Measurements from ENCODE around the gene AOPEP. TPM values are rescaled to one million over a fixed set of nuclear protein-coding genes. Genes with fewer than 3 reads are reported as not detected.

Gene AOPEP
- polyA plus RNA-seq, 1 donor from 2014 or later, result 10.0 TPM

GRCh38 chr9:94783928-94784327, 57.4 kb downstream of the AOPEP start:
- H3K9me3 ChIP-seq (ENCODE audit: low read length), result no peaks in the 10 kb centered on the region
- H2AFZ ChIP-seq (ENCODE audit: low read depth, low read length), result no peak overlapping the region
- TF ChIP-seq CTCF (IDR thresholded peaks at IDR 0.05; ENCODE audit: poor library complexity, severe bottlenecking) (no peak), POLR2AphosphoS5 (IDR thresholded peaks at IDR 0.05) (no peak), RAD21 (conservative IDR thresholded peaks at IDR 0.05) (no peak)
- H4K20me1 ChIP-seq (ENCODE audit: insufficient read depth), result no peaks in the 10 kb centered on the region
- H3K36me3 ChIP-seq (ENCODE audit: insufficient read depth, low read length), result no peaks in the 10 kb centered on the region
- H3K4me3 ChIP-seq (ENCODE audit: low read length), result no peak overlapping the region
- H3K79me2 ChIP-seq (replicated peaks; ENCODE audit: insufficient read depth, low read length), result no peaks in the 10 kb centered on the region
- H3K9me2 ChIP-seq (ENCODE audit: insufficient read depth, low read length), result no peaks in the 10 kb centered on the region
- H3F3A ChIP-seq (ENCODE audit: insufficient read depth, low read length, poor library complexity, severe bottlenecking), result no peaks in the 10 kb centered on the region
- no peaks in the 10 kb centered on the region for H3K27me3 ChIP-seq (ENCODE audit: insufficient read depth, low read depth, low read length)
- no peak overlapping the region for H3K4me2 ChIP-seq (ENCODE audit: low read length)
- no peak overlapping the region for H3K9ac ChIP-seq (ENCODE audit: low read length)
- no peak overlapping the region for H3K27ac ChIP-seq (ENCODE audit: low read length)

- no peaks in the 10 kb centered on the region for H3K9me3 ChIP-seq (ENCODE audit: low read length)
- no peak overlapping the region for H3K27ac ChIP-seq (ENCODE audit: low read length)
Measured at GRCh38 chr9:94785215-94786169, 59.0 kb downstream of the AOPEP start.

More at GRCh38 chr9:94785215-94786169, 59.0 kb downstream of the AOPEP start:
- H4K20me1 ChIP-seq (ENCODE audit: insufficient read depth), result no peaks in the 10 kb centered on the region
- H3F3A ChIP-seq (ENCODE audit: insufficient read depth, low read length, poor library complexity, severe bottlenecking), result no peaks in the 10 kb centered on the region
- no peaks in the 10 kb centered on the region for H3K9me2 ChIP-seq (ENCODE audit: insufficient read depth, low read length)
- H3K9ac ChIP-seq (ENCODE audit: low read length), result no peak overlapping the region
- no peak for TF ChIP-seq POLR2AphosphoS5 (IDR thresholded peaks at IDR 0.05)
- no peak for TF ChIP-seq EP300 (conservative IDR thresholded peaks at IDR 0.05; ENCODE audit: poor library complexity, severe bottlenecking)
- no peak for TF ChIP-seq RAD21 (conservative IDR thresholded peaks at IDR 0.05)
- TF ChIP-seq SMC3 (conservative IDR thresholded peaks at IDR 0.05; ENCODE audit: poor library complexity), result no peak
- no peak for TF ChIP-seq MXI1 (conservative IDR thresholded peaks at IDR 0.05; ENCODE audit: poor library complexity, severe bottlenecking)
- no peak for TF ChIP-seq CTCF (IDR thresholded peaks at IDR 0.05; ENCODE audit: poor library complexity, severe bottlenecking)
- TF ChIP-seq EZH2 (IDR thresholded peaks at IDR 0.05; ENCODE audit: borderline replicate concordance, insufficient read depth, low read length, poor library complexity, severe bottlenecking), result no peak
- TF ChIP-seq REST (IDR thresholded peaks at IDR 0.05; ENCODE audit: borderline replicate concordance), result no peak
- no peak for TF ChIP-seq TAF1 (IDR thresholded peaks at IDR 0.05; ENCODE audit: low read depth)
- H3K36me3 ChIP-seq (ENCODE audit: insufficient read depth, low read length), result no peaks in the 10 kb centered on the region
- H3K27me3 ChIP-seq (ENCODE audit: insufficient read depth, low read depth, low read length), result no peaks in the 10 kb centered on the region
- H2AFZ ChIP-seq (ENCODE audit: low read depth, low read length), result no peak overlapping the region
- no peaks in the 10 kb centered on the region for H3K79me2 ChIP-seq (replicated peaks; ENCODE audit: insufficient read depth, low read length)
- H3K4me3 ChIP-seq (ENCODE audit: low read length), result no peak overlapping the region
- H3K4me2 ChIP-seq (ENCODE audit: low read length), result no peak overlapping the region
